Muscle of back (tissue), 13 donors: ENCODE data around the gene SCGN. TPM values are rescaled to one million over a fixed set of nuclear protein-coding genes. Genes with fewer than 3 reads are reported as not detected.

Experiments
- DNase-seq, 3 donors: peaks; one replicate each; pipeline versions ENCODE4 v3.0.0 to v3.0.0-alpha.2; 2013
- long read RNA-seq, 9 donors: transcript quantifications; one replicate each; lab custom pipeline, GENCODE V29; 2026
- polyA plus RNA-seq, 10 donors: library from polyadenylated mRNA; unstranded; fragments of 120-200 nt; gene quantifications; one replicate each; pipeline ENCODE4 v1.2.1, GENCODE V29; 2013; ENCODE audit not compliant: insufficient read length in 10 of 10

Gene SCGN
- polyA plus RNA-seq: under 1 TPM in 1 of 10 donors, not detected in 9; 0.11 TPM
- long read RNA-seq, donor 1: 0 reads
- long read RNA-seq, donor 2: 0 reads
- long read RNA-seq, donor 3: 0 reads
- long read RNA-seq, donor 4: 0 reads
- long read RNA-seq, donor 5: 0 reads
- long read RNA-seq, donor 6: 0 reads
- long read RNA-seq, donor 7: 0 reads
- long read RNA-seq, donor 8: 0 reads
- long read RNA-seq, donor 9: 0 reads

GRCh38 chr6:25652007-25652515 lies at the start of gene SCGN:
TSS of gene SCGN (plus strand) at chr6:25652215. CDS start at chr6:25652404, 189 bp downstream.
- DNase-seq: peak; percentile 45 to 85 (median 78)

DNA sequence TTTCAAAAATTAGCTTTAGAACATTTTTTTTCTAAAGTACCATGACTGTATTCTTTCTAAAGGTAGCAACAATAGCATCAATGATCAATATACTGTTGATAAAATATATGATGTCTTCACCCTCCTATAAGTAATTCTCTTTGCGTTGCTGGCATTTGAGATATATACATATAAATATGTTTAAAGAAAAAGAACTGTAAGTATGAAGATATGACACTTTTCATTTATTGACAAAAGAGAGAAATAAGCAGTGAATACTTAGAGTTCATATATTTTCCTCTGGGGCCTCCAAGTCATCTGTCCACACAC lies 49.4 kb upstream of the SCGN start:
- no peak for DNase-seq

DNA sequence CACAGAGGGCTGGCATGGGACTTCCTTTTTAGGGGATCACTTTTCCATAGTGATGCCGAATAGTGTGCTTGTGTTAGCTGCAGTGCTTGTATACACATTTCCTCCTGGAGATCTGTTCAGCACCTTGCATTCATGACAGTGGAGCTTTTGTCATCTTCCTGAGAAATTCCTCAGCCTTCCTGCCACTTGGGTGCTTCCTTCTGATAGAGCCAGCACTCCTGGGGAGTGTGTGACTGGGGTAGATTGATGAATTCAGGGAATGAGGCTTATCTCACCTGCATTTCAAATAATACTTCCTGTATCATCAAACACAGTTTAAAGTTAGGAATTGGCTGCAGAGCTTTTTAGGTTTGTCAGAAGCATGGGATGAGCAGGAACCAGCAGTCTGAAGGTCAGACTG lies 48.8 kb upstream of the SCGN start:
- no peak for DNase-seq

DNA sequence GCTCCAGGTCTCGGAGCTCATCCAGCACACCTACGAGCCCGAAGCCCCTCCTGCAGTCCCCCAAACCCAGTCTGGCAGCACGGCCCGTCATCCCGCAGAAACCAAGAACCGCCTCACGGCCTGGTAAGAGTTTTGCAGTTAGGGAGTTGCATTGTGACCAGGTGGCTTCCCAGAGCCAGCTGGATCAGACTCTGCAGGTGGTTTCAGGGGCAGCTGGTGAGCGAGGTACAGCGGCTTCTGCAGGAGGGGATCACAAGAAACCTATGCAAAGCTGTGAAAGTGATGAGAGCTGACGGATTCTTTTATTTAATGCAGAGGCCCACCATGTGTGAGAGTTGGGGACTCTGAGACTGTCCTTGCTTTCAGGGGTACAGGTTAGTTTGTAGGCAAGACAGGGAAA lies 45.9 kb upstream of the SCGN start:
- no peak for DNase-seq

DNA sequence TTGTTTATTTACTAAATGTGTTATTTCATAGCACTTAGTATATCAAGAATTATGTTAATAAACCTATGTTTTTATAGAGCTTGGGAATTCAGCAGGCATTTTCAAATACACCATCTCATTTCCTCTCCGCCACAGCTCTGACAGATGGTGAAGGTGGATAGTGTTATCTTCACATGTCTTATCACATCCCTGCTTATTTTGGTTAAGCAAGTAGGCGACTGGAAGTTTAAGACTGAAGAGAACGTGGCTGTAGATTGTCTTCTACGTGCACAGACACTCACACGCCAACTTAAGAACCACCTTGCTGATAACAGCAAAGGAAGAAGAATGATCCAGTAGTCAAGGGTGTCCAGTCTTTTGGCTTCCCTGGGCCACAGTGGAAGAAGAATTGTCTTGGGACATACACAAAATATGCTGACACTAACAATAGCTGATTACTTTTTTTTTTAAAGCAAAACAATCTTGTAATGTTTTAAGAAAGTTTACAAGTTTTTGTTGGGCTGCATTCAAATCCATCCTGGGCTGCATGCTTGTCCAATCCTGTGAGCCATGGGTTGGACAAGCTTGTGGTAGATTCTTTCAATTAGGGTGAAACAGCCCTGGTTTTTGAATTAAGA lies 43.3 kb upstream of the SCGN start:
- DNase-seq: no peak

GRCh38 chr6:25612666-25613065 lies 39.3 kb upstream of the SCGN start:
- no peak for DNase-seq

GRCh38 chr6:25613415-25613814 lies 38.6 kb upstream of the SCGN start:
- DNase-seq: no peak

- no peak for DNase-seq
These were observed 38.0 kb upstream of the SCGN start for GRCh38 chr6:25614052-25614451.

GRCh38 chr6:25615471-25615870 lies 36.5 kb upstream of the SCGN start:
- peak in 1 of 3 donors; percentile 7 for DNase-seq

- no peak for DNase-seq
These were observed 34.0 kb upstream of the SCGN start for GRCh38 chr6:25617997-25618396.

DNA sequence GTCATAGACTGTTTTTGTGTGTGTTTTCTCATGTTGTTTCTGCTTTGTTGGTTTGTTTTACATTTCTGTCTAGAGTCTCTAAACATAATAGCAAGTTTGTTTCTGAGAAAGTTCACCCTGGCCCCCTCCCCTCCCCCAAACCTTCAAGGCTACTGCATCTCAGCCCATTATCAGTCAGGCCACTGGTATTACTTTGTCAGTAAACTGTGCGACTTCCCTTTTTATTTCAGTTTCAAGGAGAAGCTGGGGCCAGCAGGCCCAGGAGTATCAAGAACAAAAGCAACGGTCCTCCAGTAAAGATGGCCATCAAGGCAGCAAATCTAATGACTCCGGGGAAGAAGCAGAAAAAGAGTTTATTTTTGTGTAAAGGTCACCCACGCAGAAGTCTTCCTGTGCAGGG lies 32.8 kb upstream of the SCGN start:
- DNase-seq: no peak

DNA sequence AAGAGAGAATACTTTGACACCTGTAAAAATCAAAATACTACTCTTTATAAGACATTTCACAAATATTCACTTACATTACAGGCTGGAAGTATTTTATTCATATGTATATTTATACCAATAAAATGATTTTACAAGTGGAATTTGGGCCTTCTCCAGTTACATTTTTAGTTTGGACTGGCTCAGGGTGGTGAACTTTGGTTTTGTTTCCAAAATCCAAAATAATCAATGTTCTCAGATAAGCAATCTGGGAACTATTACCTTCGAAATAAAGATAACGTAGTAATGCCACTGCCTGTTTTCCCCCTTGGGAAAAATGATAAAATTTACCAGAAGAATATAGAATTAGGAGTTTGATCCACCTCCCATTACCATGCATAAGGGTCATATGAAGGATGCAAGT lies 31.6 kb upstream of the SCGN start:
- no peak for DNase-seq

DNA sequence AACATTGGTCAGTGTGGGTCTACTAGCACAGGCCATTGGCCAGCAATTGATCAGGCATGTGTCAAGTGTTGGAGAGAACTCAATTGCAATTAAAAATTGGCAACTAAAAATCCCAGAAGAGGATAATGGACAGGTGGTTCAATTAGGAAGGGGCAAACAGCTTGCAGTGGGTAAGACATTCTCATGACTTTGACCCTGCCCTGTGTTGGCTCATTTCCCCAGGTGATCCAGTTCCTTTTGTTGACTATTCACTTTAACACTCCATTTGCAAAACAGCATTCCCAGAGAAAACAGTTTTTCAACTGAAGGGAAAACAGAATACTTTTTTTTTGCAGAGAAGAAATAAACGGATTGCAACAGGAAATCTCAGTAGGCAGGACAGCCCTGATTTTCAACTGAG lies 28.9 kb upstream of the SCGN start:
- DNase-seq: no peak

DNA sequence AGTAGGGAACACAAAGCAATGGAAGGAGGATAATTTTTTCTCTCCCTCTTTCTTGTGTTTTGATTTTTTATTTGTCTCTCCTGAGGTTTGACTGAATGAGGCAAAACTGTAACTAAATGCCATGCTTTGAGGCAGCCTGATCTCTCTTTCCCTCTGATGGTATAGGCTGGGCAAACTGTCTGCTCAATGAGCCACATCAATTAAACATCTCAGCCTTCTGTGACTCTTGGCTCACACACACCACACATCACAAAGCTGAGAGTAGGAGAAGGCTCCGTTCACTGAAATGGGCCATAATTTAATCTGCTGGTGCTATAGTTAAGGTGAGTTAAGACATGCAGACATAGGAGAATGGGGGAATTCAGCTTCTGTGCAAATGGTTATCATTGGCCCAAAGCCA lies 28.1 kb upstream of the SCGN start:
- DNase-seq: no peak

- DNase-seq: no peak
These were observed 25.0 kb upstream of the SCGN start for GRCh38 chr6:25627001-25627400.

- DNase-seq: no peak
These were observed 23.4 kb upstream of the SCGN start for GRCh38 chr6:25628471-25629197.

DNA sequence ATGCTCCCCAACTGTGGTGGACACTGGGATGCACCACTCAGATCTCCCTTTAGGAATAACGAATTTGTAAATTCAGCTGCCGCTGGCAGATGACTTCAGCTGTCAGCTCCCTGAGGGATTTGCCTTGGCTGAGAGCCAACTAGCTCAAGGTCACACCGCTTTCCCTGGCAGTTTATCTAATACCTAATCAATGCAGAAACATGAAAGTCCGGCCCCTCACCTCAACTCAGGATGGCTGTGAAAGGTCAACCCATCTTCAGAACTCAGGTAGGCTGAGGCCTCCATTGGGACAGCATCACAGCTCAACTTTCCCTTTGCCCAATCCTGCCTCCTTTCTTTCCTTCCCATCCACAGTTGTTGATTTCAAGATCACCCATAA lies 22.8 kb upstream of the SCGN start:
- no peak for DNase-seq

DNA sequence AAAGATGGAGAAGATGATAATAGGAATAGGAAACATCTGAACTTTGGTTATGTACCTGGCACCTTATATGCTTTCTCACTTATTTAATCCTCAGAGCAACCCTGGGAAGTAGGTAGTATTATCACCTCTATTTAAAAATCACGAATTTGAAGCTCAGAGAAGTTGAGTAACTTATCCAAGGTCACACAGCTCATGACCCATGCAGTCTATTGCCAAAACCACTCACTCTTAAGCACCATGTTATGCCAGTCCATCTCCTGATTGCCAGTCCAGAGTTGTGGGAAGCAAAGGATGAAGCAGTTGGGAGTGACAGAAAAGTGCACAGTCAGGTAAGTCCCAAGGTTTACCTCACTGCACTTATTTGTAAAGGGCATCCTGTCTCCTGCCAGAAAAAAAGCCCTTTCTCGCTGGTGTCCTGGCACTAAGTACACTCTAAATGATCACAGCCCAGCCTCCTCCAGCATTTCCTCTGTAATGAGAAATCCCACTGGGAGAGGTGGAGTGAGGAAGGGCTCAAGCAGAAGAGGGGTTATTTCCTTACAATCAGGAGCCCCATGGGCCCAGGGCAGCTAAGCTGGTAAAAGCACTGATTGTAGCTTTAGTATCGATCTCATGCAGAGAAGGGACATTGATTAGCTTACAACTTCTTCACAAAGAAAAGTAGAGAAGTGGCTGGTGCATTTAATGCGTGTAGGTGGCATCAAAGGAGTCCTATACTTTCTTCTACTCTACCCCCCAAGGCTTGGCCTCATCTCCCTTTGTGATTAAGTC lies 21.3 kb upstream of the SCGN start:
- DNase-seq: no peak

DNA sequence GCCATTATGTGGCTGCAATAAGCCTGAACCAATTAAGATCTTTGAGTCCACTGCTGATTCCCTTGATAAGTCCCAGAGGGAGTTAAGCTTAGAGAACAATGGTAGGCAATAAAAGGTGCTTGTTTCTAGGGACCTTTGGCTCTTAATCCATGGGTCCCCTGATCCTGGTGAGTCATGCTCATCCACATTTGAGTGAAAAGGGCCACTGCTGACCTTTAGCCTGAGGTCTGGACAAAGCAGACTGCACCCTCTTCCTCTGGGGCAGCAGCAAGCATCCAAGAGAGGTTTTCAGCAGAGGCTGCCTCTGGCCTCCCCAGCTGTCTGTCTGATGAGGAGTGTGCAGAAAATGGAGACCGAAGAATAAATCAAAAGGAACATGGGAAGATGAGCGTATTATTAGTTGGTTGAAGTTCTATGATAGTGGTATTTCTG lies 16.1 kb upstream of the SCGN start:
- no peak for DNase-seq

GRCh38 chr6:25637211-25637610 lies 14.8 kb upstream of the SCGN start:
- no peak for DNase-seq

DNA sequence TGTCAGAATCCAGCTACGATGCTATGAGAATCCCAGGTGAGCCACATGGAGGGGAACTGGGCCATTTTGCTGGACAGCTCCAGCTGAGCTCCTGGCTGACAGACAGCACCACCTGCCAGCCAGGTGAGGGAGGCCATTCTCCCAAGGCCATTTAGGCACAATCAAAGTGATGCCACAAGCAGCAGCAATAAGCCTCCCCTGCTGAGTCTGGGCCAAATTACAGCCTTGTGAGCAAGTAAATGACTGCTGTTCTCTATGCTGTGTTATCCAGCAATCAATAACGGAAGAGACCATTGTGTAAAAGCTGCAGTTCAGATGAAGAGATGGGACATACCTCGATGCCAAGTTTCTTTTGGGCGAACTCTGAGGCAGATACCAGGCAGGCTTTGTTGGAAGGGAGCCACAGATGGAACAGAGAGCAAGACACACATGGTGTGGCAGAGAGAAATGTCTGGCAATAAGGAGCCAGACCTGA lies 14.0 kb upstream of the SCGN start:
- DNase-seq: no peak

DNA sequence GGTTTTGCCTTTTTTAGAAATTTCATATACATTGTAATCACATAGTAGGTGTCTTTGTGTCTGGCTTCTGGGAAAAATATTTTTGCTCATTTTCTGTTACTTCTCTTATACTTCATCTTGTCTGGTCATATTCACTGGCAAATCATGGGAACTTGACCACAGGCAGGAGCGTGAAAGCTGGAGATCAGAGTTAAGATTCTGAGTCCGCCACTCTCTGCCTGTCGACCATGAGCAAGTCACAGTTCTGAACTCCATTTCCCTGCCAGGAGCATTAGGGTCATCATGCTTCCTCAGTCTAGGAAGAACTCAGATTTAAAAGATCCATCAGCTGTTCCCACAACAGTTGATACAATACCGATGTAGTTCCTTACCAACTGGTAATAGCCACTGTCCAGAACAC lies 12.4 kb upstream of the SCGN start:
- DNase-seq: no peak
